ENCODE measurements around the gene IQGAP2. TPM values are rescaled to one million over a fixed set of nuclear protein-coding genes. Genes with fewer than 3 reads are reported as not detected.

IQGAP2 gene
- total RNA-seq, 1 donor from 2014 or later: 1.3 TPM

DNA sequence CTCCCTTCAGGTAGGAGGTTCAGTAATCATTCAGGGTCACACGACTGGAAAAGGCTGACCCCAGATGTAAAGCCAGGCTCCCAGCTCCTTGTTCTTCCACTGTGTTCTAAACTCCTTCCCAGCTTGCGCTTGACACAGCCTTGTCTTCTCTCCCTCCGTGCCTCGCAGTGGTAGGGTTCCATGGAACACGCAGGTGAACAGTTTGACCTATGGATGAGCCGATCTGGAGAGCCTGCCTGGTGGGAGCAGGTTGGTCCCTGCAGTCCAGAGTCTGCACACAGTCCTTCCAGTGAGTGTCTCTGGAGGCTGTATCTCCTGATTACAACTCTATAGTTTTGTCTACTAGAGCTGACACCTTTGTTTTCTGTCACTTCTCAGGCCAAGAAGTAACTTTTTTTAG, 85.9 kb downstream of the IQGAP2 start:
- no peak for DNase-seq (ENCODE audit: low read depth)
- TF ChIP-seq, protein P1, sequence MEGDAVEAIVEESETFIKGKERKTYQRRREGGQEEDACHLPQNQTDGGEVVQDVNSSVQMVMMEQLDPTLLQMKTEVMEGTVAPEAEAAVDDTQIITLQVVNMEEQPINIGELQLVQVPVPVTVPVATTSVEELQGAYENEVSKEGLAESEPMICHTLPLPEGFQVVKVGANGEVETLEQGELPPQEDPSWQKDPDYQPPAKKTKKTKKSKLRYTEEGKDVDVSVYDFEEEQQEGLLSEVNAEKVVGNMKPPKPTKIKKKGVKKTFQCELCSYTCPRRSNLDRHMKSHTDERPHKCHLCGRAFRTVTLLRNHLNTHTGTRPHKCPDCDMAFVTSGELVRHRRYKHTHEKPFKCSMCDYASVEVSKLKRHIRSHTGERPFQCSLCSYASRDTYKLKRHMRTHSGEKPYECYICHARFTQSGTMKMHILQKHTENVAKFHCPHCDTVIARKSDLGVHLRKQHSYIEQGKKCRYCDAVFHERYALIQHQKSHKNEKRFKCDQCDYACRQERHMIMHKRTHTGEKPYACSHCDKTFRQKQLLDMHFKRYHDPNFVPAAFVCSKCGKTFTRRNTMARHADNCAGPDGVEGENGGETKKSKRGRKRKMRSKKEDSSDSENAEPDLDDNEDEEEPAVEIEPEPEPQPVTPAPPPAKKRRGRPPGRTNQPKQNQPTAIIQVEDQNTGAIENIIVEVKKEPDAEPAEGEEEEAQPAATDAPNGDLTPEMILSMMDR (conservative IDR thresholded peaks at IDR 0.05; ENCODE audit: low read depth, low read length): no peak
- no peak overlapping the region for H3K4me3 ChIP-seq (ENCODE audit: low read depth, low read length)

DNA sequence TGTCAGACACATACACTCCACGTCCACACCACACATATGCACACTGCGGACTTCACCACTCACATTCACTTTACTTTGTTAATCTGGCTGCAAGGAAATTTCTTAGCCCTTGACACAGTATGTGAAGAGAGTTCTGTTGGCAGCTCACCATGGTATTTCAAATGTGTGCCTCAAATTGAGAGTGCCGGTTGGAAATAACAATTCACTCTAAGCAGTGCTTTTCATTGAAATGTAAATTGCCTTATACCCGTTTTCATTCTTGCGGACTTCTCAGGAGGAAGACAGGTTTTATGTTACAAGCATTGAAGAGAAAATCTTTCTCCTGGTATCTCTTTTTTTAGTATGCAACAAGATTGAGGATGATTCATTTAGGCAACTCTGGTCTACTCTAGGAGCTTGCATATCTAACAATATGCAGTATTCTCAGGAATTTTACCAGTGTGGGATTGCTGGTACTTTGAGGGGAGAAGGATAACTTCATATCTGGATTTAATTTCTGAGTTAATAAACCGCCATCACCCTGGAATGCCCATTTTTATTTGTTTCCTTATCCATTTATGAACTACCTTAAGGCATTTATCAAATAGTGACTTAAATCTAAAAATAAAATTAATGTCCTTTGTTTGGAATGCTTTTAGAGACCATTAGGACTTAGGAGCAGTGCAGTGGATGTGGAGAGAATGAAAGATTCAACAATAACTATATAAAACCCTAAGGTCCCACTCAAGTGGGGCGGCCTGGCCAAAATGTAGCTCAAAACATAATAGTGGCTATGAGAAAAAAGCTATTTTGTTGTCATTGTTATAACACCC, 87.0 kb downstream of the IQGAP2 start:
- DNase-seq (ENCODE audit: low read depth): no peak
- TF ChIP-seq, protein P1 (conservative IDR thresholded peaks at IDR 0.05; ENCODE audit: low read depth, low read length): no peak

DNA sequence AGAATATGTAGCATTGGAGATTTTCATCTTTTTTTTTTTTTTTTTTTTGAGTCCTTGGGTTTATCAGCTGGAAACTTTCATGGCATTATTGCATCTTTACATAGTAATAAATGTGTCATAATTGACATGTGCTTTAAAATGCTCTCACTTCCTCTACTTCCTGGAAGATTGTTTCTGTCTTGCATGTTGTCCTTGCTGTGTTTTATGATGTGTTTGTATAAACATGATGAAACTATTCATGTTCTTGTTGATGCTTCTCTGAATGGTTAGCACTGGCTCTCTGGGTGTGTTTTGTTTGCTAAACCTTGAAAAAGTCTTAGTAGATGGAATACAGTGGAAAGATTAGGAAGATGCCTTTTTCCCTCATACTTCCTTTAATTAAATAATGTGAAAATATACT, 87.9 kb downstream of the IQGAP2 start:
- TF ChIP-seq, protein P1 (conservative IDR thresholded peaks at IDR 0.05; ENCODE audit: low read depth, low read length): no peak
- no peak overlapping the region for H3K4me3 ChIP-seq (ENCODE audit: low read depth, low read length)
- DNase-seq (ENCODE audit: low read depth): no peak

More for the DNA sequence above, 87.0 kb downstream of the IQGAP2 start:
- no peak overlapping the region for H3K4me3 ChIP-seq (ENCODE audit: low read depth, low read length)

DNA sequence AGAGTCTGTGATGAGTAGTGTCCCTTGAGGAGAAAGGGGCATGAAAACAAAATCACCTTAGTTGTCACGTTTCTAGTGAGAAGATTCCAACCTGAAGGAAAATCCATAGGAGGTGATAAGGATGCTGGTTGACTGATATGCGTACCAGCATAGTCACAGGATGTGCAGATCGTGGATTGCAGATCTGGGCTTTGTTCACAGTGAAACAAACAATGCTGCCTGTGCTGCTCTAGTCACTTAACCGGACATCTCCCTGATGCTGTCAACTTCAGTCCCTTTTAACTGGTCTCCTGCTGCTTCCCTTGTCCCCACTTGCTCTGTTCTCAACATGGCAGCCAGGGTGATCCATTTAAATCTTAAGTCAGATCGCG, 89.7 kb downstream of the IQGAP2 start:
- TF ChIP-seq, protein P1 (conservative IDR thresholded peaks at IDR 0.05; ENCODE audit: low read depth, low read length): no peak
- DNase-seq (ENCODE audit: low read depth): no peak
- H3K4me3 ChIP-seq (ENCODE audit: low read depth, low read length): no peak overlapping the region

DNA sequence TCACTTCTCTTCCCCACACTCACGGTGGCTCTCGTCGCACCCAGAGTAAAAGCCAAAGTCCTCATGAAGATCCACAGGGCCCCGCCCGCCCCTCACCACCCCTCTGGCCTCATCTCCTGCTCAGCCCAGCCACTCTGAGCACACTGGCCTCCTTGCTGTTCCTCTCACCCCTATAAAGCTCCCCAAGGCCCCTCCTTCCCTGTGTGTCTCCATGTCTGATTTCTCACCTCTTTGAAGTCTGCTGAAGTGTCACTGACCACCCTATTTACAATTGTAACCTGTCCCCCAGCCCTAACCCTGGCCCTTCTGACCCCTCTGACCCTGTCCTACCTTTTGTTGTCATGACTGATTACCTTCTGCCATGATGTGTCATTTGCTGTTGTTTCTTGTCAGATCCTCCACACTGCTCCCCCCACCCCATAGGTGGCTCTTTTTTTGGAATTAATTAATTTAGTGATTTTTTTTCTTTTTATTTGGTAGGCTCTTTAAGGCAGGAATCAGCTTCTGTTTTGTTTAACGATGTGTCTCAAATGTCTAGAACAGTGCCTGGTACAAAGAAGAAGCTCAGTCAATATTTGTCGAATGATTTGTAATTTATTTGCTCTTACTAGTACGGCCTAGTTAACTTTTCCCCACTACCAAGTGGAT, 90.2 kb downstream of the IQGAP2 start:
- DNase-seq (ENCODE audit: low read depth): no peak
- TF ChIP-seq, protein P1 (conservative IDR thresholded peaks at IDR 0.05; ENCODE audit: low read depth, low read length): no peak
- H3K4me3 ChIP-seq (ENCODE audit: low read depth, low read length): no peak overlapping the region

DNA sequence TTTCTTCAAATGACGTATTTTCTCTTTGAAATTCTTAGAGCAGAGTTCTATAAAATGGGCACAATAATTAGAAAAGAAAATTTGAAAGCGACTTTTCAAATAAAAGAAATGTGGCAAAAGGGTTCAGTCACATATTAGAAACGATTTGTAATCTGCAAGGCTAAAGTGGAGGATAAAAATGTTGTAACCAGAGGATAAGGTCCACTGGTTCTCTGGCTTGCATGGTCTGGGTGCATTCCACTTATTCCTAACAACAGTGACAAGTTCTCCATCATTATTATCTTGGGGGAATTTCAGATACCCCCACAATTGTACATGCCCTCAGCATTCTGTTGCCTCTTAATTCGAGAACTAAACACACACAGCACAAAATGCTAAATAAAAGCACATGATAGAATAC, 91.1 kb downstream of the IQGAP2 start:
- DNase-seq (ENCODE audit: low read depth): no peak
- no peak overlapping the region for H3K4me3 ChIP-seq (ENCODE audit: low read depth, low read length)
- TF ChIP-seq, protein P1 (conservative IDR thresholded peaks at IDR 0.05; ENCODE audit: low read depth, low read length): no peak
